Endothelial cell of umbilical vein (primary cell): ENCODE results near the gene CUBN. TPM values are rescaled to one million over a fixed set of nuclear protein-coding genes. Genes with fewer than 3 reads are reported as not detected.

Source experiments
- BruUV-seq: library from RNA; stranded (reverse); fragments of 400-500 nt; replicated peaks from 2 replicates; lab custom pipeline; 2021; lab: Mats Ljungman, UMichigan
- CTCF ChIA-PET: fragments of 300-600, 350-600 bp; sonication (Branson Sonifier 250); formaldehyde crosslinking; loops from one replicate; lab custom pipeline; 2021; ENCODE audit warnings: antibody characterized with exemption, inconsistent platforms; lab: Charles Lee
- POLR2A ChIA-PET: fragments of 300-600, 350-600 bp; sonication (Branson Sonifier 250); formaldehyde crosslinking; loops from one replicate; lab custom pipeline; 2021; ENCODE audit warnings: antibody characterized with exemption, inconsistent platforms; lab: Charles Lee
- DNase-seq: peaks from one replicate; pipeline ENCODE4 v3.0.0-alpha.2; 2011; ENCODE audit warnings: low read depth, low spot score
- FAIRE-seq: peaks from 2 replicates; lab custom pipeline; 2011; peaks lifted over from hg19 to GRCh38; lab: Jason Lieb, UNC
- H2AFZ ChIP-seq: 2 replicates; pipeline ENCODE4 v1.6.0; 2012; ENCODE audit warnings: low read depth, low read length, control low read depth, inconsistent platforms
- H3K27ac ChIP-seq: 2 replicates; pipeline ENCODE4 v1.5.1; 2011; ENCODE audit warnings: low read depth, mild to moderate bottlenecking, control low read depth, low read length, moderate library complexity; ENCODE audit not compliant: insufficient read depth
- H3K27me3 ChIP-seq, 2 experiments: 2 replicates each; pipeline versions ENCODE4 v1.6.0 to v1.6.1; 2011; ENCODE audit warnings: low read length in 2 of 2, mixed read lengths in 1 of 2; ENCODE audit not compliant: control insufficient read depth in 2 of 2, insufficient read depth in 2 of 2
- H3K36me3 ChIP-seq, 2 experiments: 2 replicates in 1 of 2; 3 replicates in 1 of 2; pipeline ENCODE4 v1.5.1; 2011; ENCODE audit warnings: low read length in 2 of 2, mild to moderate bottlenecking in 1 of 2, moderate library complexity in 1 of 2; ENCODE audit not compliant: control insufficient read depth in 2 of 2, insufficient read depth in 2 of 2; ENCODE audit errors: extremely low read depth in 1 of 2
- H3K4me1 ChIP-seq: 3 replicates; pipeline ENCODE4 v1.5.1; 2011; ENCODE audit warnings: mild to moderate bottlenecking, low read length; ENCODE audit not compliant: control insufficient read depth, insufficient read depth; ENCODE audit errors: extremely low read depth
- H3K4me2 ChIP-seq: 2 replicates; pipeline ENCODE4 v1.6.1; 2011; ENCODE audit warnings: low read length, control low read depth, mixed read lengths; ENCODE audit not compliant: insufficient read depth
- H3K4me3 ChIP-seq, 3 experiments: fragments of 200-600 bp in 1 of 3; sonication (generic), shearing (Covaris generic) in 1 of 3; replicated peaks in 1 of 3; 2 replicates each; pipeline ENCODE4 v1.5.1; 2011 to 2016; ENCODE audit warnings: control low read depth in 3 of 3, low read length in 3 of 3, mild to moderate bottlenecking in 2 of 3, inconsistent platforms in 1 of 3, low read depth in 1 of 3, moderate library complexity in 1 of 3; ENCODE audit not compliant: insufficient read depth in 1 of 3
- H3K79me2 ChIP-seq: 2 replicates; pipeline ENCODE4 v1.6.0; 2012; ENCODE audit warnings: low read length, inconsistent platforms; ENCODE audit not compliant: control insufficient read depth, insufficient read depth
- H3K9ac ChIP-seq: replicated peaks from 2 replicates; pipeline ENCODE3; 2011; ENCODE audit warnings: low read length, control low read depth; ENCODE audit not compliant: insufficient read depth; ENCODE audit errors: extremely low read depth
- H3K9me1 ChIP-seq: replicated peaks from 3 replicates; pipeline ENCODE4 v1.6.0; 2011; ENCODE audit warnings: mild to moderate bottlenecking, low read length; ENCODE audit not compliant: control insufficient read depth, insufficient read depth; ENCODE audit errors: extremely low read depth
- H3K9me3 ChIP-seq: replicated peaks from 2 replicates; pipeline ENCODE4 v1.5.1; 2012; ENCODE audit warnings: low read length, inconsistent platforms; ENCODE audit not compliant: control insufficient read depth, insufficient read depth
- H4K20me1 ChIP-seq: replicated peaks from 2 replicates; pipeline ENCODE3; 2011; ENCODE audit warnings: mild to moderate bottlenecking, low read length; ENCODE audit not compliant: control insufficient read depth, insufficient read depth; ENCODE audit errors: extremely low read depth
- CTCF ChIP-seq, 2 donors: IDR thresholded peaks; 1 replicate in 1 of 2; 2 replicates in 1 of 2; pipeline ENCODE4 v1.5.1; 2011; ENCODE audit warnings: low read length in 2 of 2, mild to moderate bottlenecking in 2 of 2, moderate library complexity in 2 of 2, control low read depth in 1 of 2, inconsistent platforms in 1 of 2, low read depth in 1 of 2; ENCODE audit not compliant: insufficient read depth in 1 of 2; ENCODE audit errors: extremely low read depth in 1 of 2
- EZH2 ChIP-seq: IDR thresholded peaks from 2 replicates; pipeline ENCODE4 v1.6.1; 2012; ENCODE audit warnings: borderline replicate concordance, low read depth, mild to moderate bottlenecking, moderate library complexity, low read length, inconsistent platforms; ENCODE audit not compliant: severe bottlenecking
- FOS ChIP-seq: IDR thresholded peaks from 2 replicates; pipeline ENCODE4 v1.6.1; 2011; ENCODE audit warnings: mild to moderate bottlenecking, low read length, moderate library complexity, borderline replicate concordance; ENCODE audit not compliant: insufficient read depth
- GATA2 ChIP-seq: IDR thresholded peaks from 2 replicates; pipeline ENCODE4 v1.7.0; 2011; ENCODE audit warnings: low read depth, mild to moderate bottlenecking, moderate library complexity, mixed read lengths, low read length; ENCODE audit not compliant: insufficient read length, insufficient read depth
- JUN ChIP-seq: IDR thresholded peaks from 2 replicates; pipeline ENCODE4 v1.6.1; 2011; ENCODE audit warnings: borderline replicate concordance, low read depth; ENCODE audit not compliant: insufficient read length, insufficient read depth
- MAX ChIP-seq: IDR thresholded peaks from 2 replicates; pipeline ENCODE4 v1.6.1; 2011; ENCODE audit not compliant: insufficient read depth, insufficient read length
- MYC ChIP-seq: IDR thresholded peaks from one replicate; pipeline ENCODE4 v1.6.1; 2011; ENCODE audit warnings: mild to moderate bottlenecking, low read depth, low read length
- POLR2A ChIP-seq: IDR thresholded peaks from 2 replicates; pipeline ENCODE4 v1.6.1; 2012; ENCODE audit warnings: low read depth, mild to moderate bottlenecking, control low read depth, low read length
- POLR2AphosphoS5 ChIP-seq: IDR thresholded peaks from 2 replicates; pipeline ENCODE4 v1.6.1; 2012; ENCODE audit warnings: low read depth, mild to moderate bottlenecking, control low read depth, low read length, moderate library complexity; ENCODE audit not compliant: insufficient read depth
- dilution Hi-C: fragments of 300-500 bp; cut with MboI; formaldehyde crosslinking; loops from one replicate; pipeline ENCODE4 v1.15.0; 2019; ENCODE audit warnings: low sequenced_read_pairs; ENCODE audit not compliant: extremely low pct_ligation_motif_present
- intact Hi-C: fragments of 100-400 bp; cut with micrococcal nuclease; formaldehyde crosslinking; loops from one replicate; pipeline ENCODE4 v1.10.0; 2022
- polyA plus RNA-seq, 4 experiments: library from polyadenylated mRNA; depleted of rRNA in 3 of 4; stranded (reverse) in 3 of 4; unstranded in 1 of 4; fragments of >200 nt; gene quantifications; 2 replicates each; pipeline versions ENCODE4 v1.2.1 to v1.2.3, GENCODE V29; 2011 to 2012; ENCODE audit warnings: missing spikeins in 1 of 4
- total RNA-seq: library from RNA; stranded (reverse); gene quantifications from 2 replicates; pipeline ENCODE4 v1.2.3, GENCODE V29; 2021

Gene CUBN
- total and polyA plus RNA-seq, 2 donors (not counting 3 experiments of a cell fraction or from before 2014, with no cell fraction given): 2.7 to 4.6 TPM

- Histone ChIP-seq H2AFZ (no peak overlapping the region), H3K27me3 (no peaks in the 10 kb centered on the region), H3K36me3 (peaks cover 0 to 3% of the 10 kb centered on the region in 2 experiments), H4K20me1 (no peaks in the 10 kb centered on the region), H3K79me2 (peaks cover 17% of the 10 kb centered on the region), H3K9me1 (no peaks in the 10 kb centered on the region), H3K4me2 (no peak overlapping the region), H3K4me1 (no peaks in the 10 kb centered on the region), H3K4me3 (no peak overlapping the region), H3K9ac (no peak overlapping the region), H3K27ac (no peak overlapping the region), H3K9me3 (no peaks in the 10 kb centered on the region)
- intact Hi-C loops (no loop called here), dilution Hi-C loops (no loop called here)
- CTCF ChIA-PET: interaction anchor here (1.4 kb wide), 1 partner anchor 20 kb away, joined by 3 read pairs; no protein-coding TSS in a partner anchor
- POLR2A ChIA-PET: no interaction called here
- BruUV-seq: no TSS peak
- DNase-seq: no peak
- FAIRE-seq: no peak
- no peak for TF ChIP-seq POLR2AphosphoS5
- no peak for TF ChIP-seq JUN
- TF ChIP-seq CTCF (IDR thresholded peaks at IDR 0.05; ENCODE audit: extremely low read depth in 1 of 2, insufficient read depth in 1 of 2, low read depth in 1 of 2, low read length in 2 of 2): no peak
- TF ChIP-seq EZH2: no peak
- no peak for TF ChIP-seq MYC
- TF ChIP-seq GATA2: no peak
- no peak for TF ChIP-seq MAX
- no peak for TF ChIP-seq FOS
- TF ChIP-seq POLR2A: no peak
Measured at GRCh38 chr10:16789261-16789660, 340.4 kb downstream of the CUBN start.
